H1 (cell line): ENCODE measurements around the gene FAM149B1. TPM values are rescaled to one million over a fixed set of nuclear protein-coding genes. Genes with fewer than 3 reads are reported as not detected.
A peak's percentile ranks its signal among the peaks of the same experiment; 100 is the strongest.

Source experiments
- CBX8 ChIP-seq: fragments of 300-800, 300-1000 bp; sonication (generic); IDR thresholded peaks from 2 replicates; pipeline ENCODE4 v1.7.1; 2016; ENCODE audit warnings: low read depth, low read length, borderline replicate concordance
- HDAC2 ChIP-seq, 2 experiments: fragments of 300-600 bp in 1 of 2; sonication (generic) in 1 of 2; IDR thresholded peaks; 2 replicates each; pipeline ENCODE4 v1.6.1; 2011 to 2012; ENCODE audit warnings: low read depth in 2 of 2, low read length in 2 of 2, mild to moderate bottlenecking in 2 of 2, moderate library complexity in 2 of 2, borderline replicate concordance in 1 of 2, inconsistent platforms in 1 of 2
- MAFK ChIP-seq: IDR thresholded peaks from 2 replicates; pipeline ENCODE4 v1.6.1; 2012; ENCODE audit warnings: low read depth, mild to moderate bottlenecking, improper control_type of control experiment, low read length
- SIN3A ChIP-seq, 2 experiments: IDR thresholded peaks in 1 of 2; conservative IDR thresholded peaks in 1 of 2; 2 replicates each; pipeline ENCODE4 v1.6.1; 2011 to 2012; ENCODE audit warnings: low read length in 2 of 2, improper control_type of control experiment in 1 of 2, low read depth in 1 of 2, mild to moderate bottlenecking in 1 of 2
- SRF ChIP-seq: IDR thresholded peaks from 2 replicates; pipeline ENCODE4 v1.6.1; 2011; ENCODE audit warnings: mild to moderate bottlenecking, low read depth, low read length, moderate library complexity
- polyA plus RNA-seq, 7 experiments: library from polyadenylated mRNA; depleted of rRNA in 3 of 7; stranded (reverse) in 5 of 7; unstranded in 2 of 7; fragments of >200 nt in 5 of 7; fragments of 200-250 nt in 2 of 7; gene quantifications; 1 replicate in 5 of 7; 2 replicates in 1 of 7; 4 replicates in 1 of 7; pipeline versions ENCODE4 v1.2.1 to v1.2.3, GENCODE V29; 2011 to 2013; ENCODE audit warnings: missing spikeins in 2 of 7, mixed read lengths in 2 of 7
- total RNA-seq: library from RNA; stranded (reverse); fragmentation: NEBNext Ultra II Directional; extraction: Animal tissue kit (Norgen Biotek cat#: 25700); gene quantifications from 2 replicates; pipeline ENCODE4 v1.2.1, GENCODE V29; 2021
- TF ChIP-seq, protein P1 (sequence below): IDR thresholded peaks from 2 replicates; pipeline ENCODE4 v1.6.1; 2012; ENCODE audit warnings: inconsistent platforms

Gene FAM149B1
- total and polyA plus RNA-seq, 2 of the 8 experiments (the other 6 are each of a cell fraction or from before 2014, with no cell fraction given) = 16.8 to 21.9 TPM

DNA sequence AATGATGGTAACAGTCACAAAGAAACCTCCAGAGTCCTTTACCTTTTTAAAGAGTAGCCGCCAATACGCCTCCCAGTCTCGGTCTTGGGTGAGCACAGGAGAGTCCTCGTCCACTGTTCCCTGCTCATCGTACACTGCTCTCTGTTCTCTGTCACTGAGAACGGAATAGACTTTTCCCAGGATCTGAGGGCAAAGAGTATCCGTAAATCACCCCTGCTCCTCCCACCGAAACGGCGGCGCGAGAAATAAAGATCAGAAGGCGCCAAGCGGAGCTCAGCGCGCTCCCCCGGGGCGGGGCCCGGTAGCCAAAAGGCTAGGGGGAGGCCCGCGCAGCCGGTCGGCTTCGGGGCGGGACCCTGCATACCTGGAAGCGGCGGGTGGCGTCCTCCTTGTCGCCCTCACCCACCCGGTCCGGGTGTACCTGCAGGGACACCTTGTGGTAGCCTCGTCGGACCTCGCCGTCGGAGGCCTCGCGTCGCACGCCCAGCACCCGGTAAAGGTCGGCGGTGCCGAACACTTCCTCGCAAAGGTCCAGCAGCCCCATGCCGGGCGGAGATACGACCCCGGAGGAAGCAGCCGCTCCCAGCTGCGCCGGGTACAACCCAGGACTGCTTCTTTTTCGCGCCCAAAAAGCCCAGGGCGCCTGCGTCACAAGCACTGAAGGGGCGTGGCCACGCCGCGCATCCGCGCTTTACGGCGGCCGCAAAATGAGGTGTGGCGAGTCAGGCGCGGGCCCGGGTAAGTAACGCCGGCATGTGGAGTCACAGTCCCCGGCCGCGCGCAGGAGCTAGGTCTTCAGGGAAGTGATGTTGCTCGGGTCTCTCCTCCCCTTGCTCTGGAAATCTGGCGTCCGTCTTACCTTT lies 79.0 kb downstream of the FAM149B1 start, which contains the start of gene DNAJC9 (continued):
- TF ChIP-seq, protein P1, sequence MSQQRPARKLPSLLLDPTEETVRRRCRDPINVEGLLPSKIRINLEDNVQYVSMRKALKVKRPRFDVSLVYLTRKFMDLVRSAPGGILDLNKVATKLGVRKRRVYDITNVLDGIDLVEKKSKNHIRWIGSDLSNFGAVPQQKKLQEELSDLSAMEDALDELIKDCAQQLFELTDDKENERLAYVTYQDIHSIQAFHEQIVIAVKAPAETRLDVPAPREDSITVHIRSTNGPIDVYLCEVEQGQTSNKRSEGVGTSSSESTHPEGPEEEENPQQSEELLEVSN = peak; percentile 52
- peak in 1 of 2 experiments; percentile 72; a peak in 1 of 4 replicates for TF ChIP-seq SIN3A (conservative IDR thresholded peaks at IDR 0.05 in 1 of 2, IDR thresholded peaks at IDR 0.05 in 1 of 2; ENCODE audit: low read depth in 1 of 2, low read length in 2 of 2)
- TF ChIP-seq HDAC2 (IDR thresholded peaks at IDR 0.05; ENCODE audit: borderline replicate concordance in 1 of 2, low read depth in 2 of 2, low read length in 2 of 2) = 0 out of 4 replicates have a peak, but pooled peaks of 1 of the 2 experiments have one; percentile 76
- TF ChIP-seq SRF = no peak
- TF ChIP-seq CBX8 = no peak
- no peak for TF ChIP-seq MAFK
